NT2/D1 (cell line): ENCODE measurements around the gene ZAP70.

Experiments used
- DNase-seq: peaks from one replicate; pipeline ENCODE4 v3.0.0-alpha.2; 2011; ENCODE audit warnings: low read depth, low spot score
- H3K27me3 ChIP-seq: 2 replicates; pipeline ENCODE4 v1.6.0; 2011; ENCODE audit warnings: mild to moderate bottlenecking; ENCODE audit not compliant: insufficient read length, insufficient read depth
- H3K36me3 ChIP-seq: 2 replicates; pipeline ENCODE4 v1.6.1; 2011; ENCODE audit warnings: mild to moderate bottlenecking, low read length, mixed read lengths; ENCODE audit not compliant: insufficient read depth, insufficient read length
- H3K4me1 ChIP-seq: 2 replicates; pipeline ENCODE4 v1.5.1; 2011; ENCODE audit not compliant: insufficient read depth, insufficient read length
- H3K4me3 ChIP-seq: 2 replicates; pipeline ENCODE4 v1.5.1; 2011; ENCODE audit warnings: low read depth; ENCODE audit not compliant: insufficient read length
- H3K9ac ChIP-seq: 2 replicates; pipeline ENCODE4 v1.6.0; 2011; ENCODE audit warnings: low read depth; ENCODE audit not compliant: insufficient read length
- H3K9me3 ChIP-seq: 2 replicates; pipeline ENCODE4 v1.5.1; 2011; ENCODE audit warnings: mild to moderate bottlenecking, low read length; ENCODE audit not compliant: insufficient read depth
- SUZ12 ChIP-seq: IDR thresholded peaks from 2 replicates; pipeline ENCODE4 v1.6.1; 2011; ENCODE audit not compliant: insufficient read length, insufficient read depth; ENCODE audit errors: extremely low read depth
- YY1 ChIP-seq: IDR thresholded peaks from 2 replicates; pipeline ENCODE4 v1.6.1; 2011; ENCODE audit not compliant: insufficient read length, insufficient read depth
- ZNF274 ChIP-seq: IDR thresholded peaks from 2 replicates; pipeline ENCODE4 v1.6.1; 2011; ENCODE audit warnings: mild to moderate bottlenecking, low read depth, low read length

The ZAP70 gene

DNA sequence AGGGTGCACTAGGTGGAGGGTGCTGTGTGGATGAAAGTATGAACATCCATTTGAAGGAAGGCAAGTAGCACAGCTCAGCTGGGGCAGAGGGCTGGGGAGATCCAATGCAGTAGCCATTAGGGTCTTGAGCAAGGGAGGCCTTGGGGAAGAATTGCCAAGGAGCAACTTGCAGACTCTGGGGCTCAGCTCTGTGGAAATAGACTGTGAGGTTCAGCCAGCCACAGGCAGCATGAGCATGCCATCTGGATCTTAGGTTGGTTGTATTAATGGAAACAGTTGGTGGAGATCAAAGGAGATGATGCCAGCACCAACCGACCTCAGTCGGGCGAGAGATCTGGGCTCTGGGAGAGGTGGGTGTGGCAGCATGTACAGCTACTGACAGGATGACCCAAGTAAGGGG is 5.6 kb downstream of the ZAP70 start:
- Histone ChIP-seq H3K9me3 (no peaks in the 10 kb centered on the region), H3K4me1 (peaks cover 18% of the 10 kb centered on the region), H3K36me3 (no peaks in the 10 kb centered on the region), H3K4me3 (no peak overlapping the region), H3K27me3 (no peaks in the 10 kb centered on the region), H3K9ac (no peak overlapping the region)
- TF ChIP-seq SUZ12: no peak
- no peak for TF ChIP-seq YY1
- TF ChIP-seq ZNF274: no peak
- no peak for DNase-seq

GRCh38 chr2:97719362-97720155 is 6.2 kb downstream of the ZAP70 start:
- no peak for DNase-seq
- no peak for TF ChIP-seq ZNF274
- no peak for TF ChIP-seq YY1
- TF ChIP-seq SUZ12: no peak
- Histone ChIP-seq H3K4me1 (peaks cover 16% of the 10 kb centered on the region), H3K36me3 (no peaks in the 10 kb centered on the region), H3K9me3 (no peaks in the 10 kb centered on the region), H3K9ac (no peak overlapping the region), H3K27me3 (no peaks in the 10 kb centered on the region), H3K4me3 (no peak overlapping the region)

GRCh38 chr2:97720746-97721145 is 7.4 kb downstream of the ZAP70 start:
- Histone ChIP-seq H3K9ac (no peak overlapping the region), H3K4me1 (peaks cover 8% of the 10 kb centered on the region), H3K4me3 (no peak overlapping the region), H3K9me3 (no peaks in the 10 kb centered on the region), H3K27me3 (no peaks in the 10 kb centered on the region), H3K36me3 (no peaks in the 10 kb centered on the region)
- peak; percentile 60 for DNase-seq
- TF ChIP-seq YY1 (no peak), SUZ12 (no peak), ZNF274 (no peak)

DNA sequence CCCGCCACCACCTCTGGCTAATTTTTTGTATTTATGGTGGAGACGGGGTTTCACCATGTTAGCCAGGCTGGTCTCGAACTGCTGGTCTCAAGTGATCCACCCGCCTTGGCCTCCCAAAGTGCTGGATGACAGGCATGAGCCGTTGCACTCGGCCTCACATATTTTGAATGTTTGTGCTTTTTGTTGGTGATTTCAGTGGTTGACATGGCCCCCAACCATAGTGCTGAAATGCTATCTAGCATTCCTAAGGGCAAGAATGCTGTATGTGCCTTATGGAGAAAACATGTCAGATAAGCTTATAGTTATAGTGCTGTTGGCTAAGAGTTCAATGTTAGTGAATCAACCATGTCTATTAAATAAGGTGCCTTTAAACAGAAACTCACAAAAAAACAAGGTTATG is 8.9 kb downstream of the ZAP70 start:
- no peaks in the 10 kb centered on the region for H3K36me3 ChIP-seq
- H3K9me3 ChIP-seq: peaks cover 5% of the 10 kb centered on the region; the same call in 1 of the 2 replicates
- no peak for DNase-seq
- H3K4me3 ChIP-seq: no peak overlapping the region
- no peaks in the 10 kb centered on the region for H3K4me1 ChIP-seq
- TF ChIP-seq ZNF274 (no peak), SUZ12 (no peak), YY1 (no peak)
- no peak overlapping the region for H3K9ac ChIP-seq
- no peaks in the 10 kb centered on the region for H3K27me3 ChIP-seq

GRCh38 chr2:97723156-97724072 is 10.0 kb downstream of the ZAP70 start:
- Histone ChIP-seq H3K36me3 (no peaks in the 10 kb centered on the region), H3K4me3 (no peak overlapping the region), H3K27me3 (no peaks in the 10 kb centered on the region), H3K9ac (no peak overlapping the region), H3K9me3 (peaks cover 5% of the 10 kb centered on the region; the same call in 1 of the 2 replicates), H3K4me1 (no peaks in the 10 kb centered on the region)
- TF ChIP-seq YY1 (no peak), ZNF274 (no peak), SUZ12 (no peak)
- DNase-seq: no peak

DNA sequence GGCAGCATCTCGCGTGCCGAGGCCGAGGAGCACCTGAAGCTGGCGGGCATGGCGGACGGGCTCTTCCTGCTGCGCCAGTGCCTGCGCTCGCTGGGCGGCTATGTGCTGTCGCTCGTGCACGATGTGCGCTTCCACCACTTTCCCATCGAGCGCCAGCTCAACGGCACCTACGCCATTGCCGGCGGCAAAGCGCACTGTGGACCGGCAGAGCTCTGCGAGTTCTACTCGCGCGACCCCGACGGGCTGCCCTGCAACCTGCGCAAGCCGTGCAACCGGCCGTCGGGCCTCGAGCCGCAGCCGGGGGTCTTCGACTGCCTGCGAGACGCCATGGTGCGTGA is 10.7 kb downstream of the ZAP70 start:
- Histone ChIP-seq H3K4me1 (no peaks in the 10 kb centered on the region), H3K9me3 (peaks cover 5% of the 10 kb centered on the region; the same call in 1 of the 2 replicates), H3K9ac (no peak overlapping the region), H3K36me3 (no peaks in the 10 kb centered on the region), H3K4me3 (no peak overlapping the region), H3K27me3 (no peaks in the 10 kb centered on the region)
- TF ChIP-seq YY1: no peak
- no peak for TF ChIP-seq ZNF274
- no peak for TF ChIP-seq SUZ12
- DNase-seq: no peak

GRCh38 chr2:97724501-97724900 is 11.1 kb downstream of the ZAP70 start:
- H3K4me1 ChIP-seq: no peaks in the 10 kb centered on the region
- H3K9ac ChIP-seq: no peak overlapping the region

More at GRCh38 chr2:97724501-97724900, 11.1 kb downstream of the ZAP70 start:
- no peaks in the 10 kb centered on the region for H3K27me3 ChIP-seq
- no peak for TF ChIP-seq SUZ12
- TF ChIP-seq YY1: no peak
- no peak for TF ChIP-seq ZNF274
- H3K9me3 ChIP-seq: peaks cover 8% of the 10 kb centered on the region; the same call in 1 of the 2 replicates
- H3K4me3 ChIP-seq: no peak overlapping the region
- DNase-seq: no peak
- no peaks in the 10 kb centered on the region for H3K36me3 ChIP-seq
